GM19043 (cell line): Measurements from ENCODE around the gene NACC2.

Source experiments
- ATAC-seq: cut with Tn5 transposase; IDR thresholded peaks from one replicate; pipeline ENCODE4 v1.9.1; 2021; ENCODE audit warnings: low read depth; ENCODE audit not compliant: unreplicated experiment

The NACC2 gene

GRCh38 chr9:136095070-136096058 is at the start of gene NACC2:
NACC2 (minus strand) TSS chr9:136095289; CDS start chr9:136050521, 44,768 bp downstream.
- no peak for ATAC-seq

GRCh38 chr9:136144450-136144849 is 49.4 kb upstream of the NACC2 start:
- no peak for ATAC-seq

- ATAC-seq = no peak
These were observed 48.3 kb upstream of the NACC2 start for GRCh38 chr9:136143215-136144001.

- ATAC-seq = no peak
These were observed 47.7 kb upstream of the NACC2 start for GRCh38 chr9:136142859-136143214.

- ATAC-seq = no peak
These were observed 47.3 kb upstream of the NACC2 start for GRCh38 chr9:136142414-136142796.

GRCh38 chr9:136141682-136142413 is 46.8 kb upstream of the NACC2 start:
- ATAC-seq = no peak

- no peak for ATAC-seq
These were observed 45.9 kb upstream of the NACC2 start for GRCh38 chr9:136140966-136141365.

GRCh38 chr9:136140046-136140445 is 45.0 kb upstream of the NACC2 start:
- ATAC-seq = no peak

GRCh38 chr9:136138566-136138965 is 43.5 kb upstream of the NACC2 start:
- no peak for ATAC-seq

GRCh38 chr9:136137321-136138265 is 42.5 kb upstream of the NACC2 start:
- no peak for ATAC-seq

- no peak for ATAC-seq
These were observed 41.2 kb upstream of the NACC2 start for GRCh38 chr9:136136127-136136925.

- no peak for ATAC-seq
These were observed 40.4 kb upstream of the NACC2 start for GRCh38 chr9:136135326-136136126.

GRCh38 chr9:136133959-136134484 is 38.9 kb upstream of the NACC2 start:
- no peak for ATAC-seq

GRCh38 chr9:136133191-136133958 is 38.3 kb upstream of the NACC2 start:
- ATAC-seq = no peak

- no peak for ATAC-seq
These were observed 37.5 kb upstream of the NACC2 start for GRCh38 chr9:136132512-136133050.

GRCh38 chr9:136131629-136132511 is 36.8 kb upstream of the NACC2 start:
- no peak for ATAC-seq
